Measurements from ENCODE around the gene AFF4. TPM values are rescaled to one million over a fixed set of nuclear protein-coding genes. Genes with fewer than 3 reads are reported as not detected.

The AFF4 gene
- total RNA-seq, 1 donor from 2014 or later, result 119 TPM

DNA sequence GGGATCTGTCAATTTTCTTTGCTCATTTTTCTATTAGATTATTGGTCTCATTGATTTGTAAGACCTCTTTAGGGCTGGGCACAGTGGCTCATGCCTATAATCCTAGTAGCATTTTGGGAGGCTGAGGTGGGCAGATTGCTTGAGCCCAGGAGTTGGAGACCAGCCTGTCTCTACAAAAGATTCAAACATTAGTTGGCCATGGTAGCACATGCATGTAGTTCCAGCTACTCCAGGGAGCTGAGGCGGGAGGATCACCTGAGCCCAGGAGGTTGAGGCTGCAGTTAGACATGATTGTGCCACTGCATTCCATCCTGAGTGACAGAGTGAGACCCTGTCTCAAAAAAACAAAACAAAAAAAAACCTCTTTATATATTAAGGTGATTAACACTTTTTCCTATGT lies 126.6 kb downstream of the AFF4 start:
- TF ChIP-seq, protein P1, sequence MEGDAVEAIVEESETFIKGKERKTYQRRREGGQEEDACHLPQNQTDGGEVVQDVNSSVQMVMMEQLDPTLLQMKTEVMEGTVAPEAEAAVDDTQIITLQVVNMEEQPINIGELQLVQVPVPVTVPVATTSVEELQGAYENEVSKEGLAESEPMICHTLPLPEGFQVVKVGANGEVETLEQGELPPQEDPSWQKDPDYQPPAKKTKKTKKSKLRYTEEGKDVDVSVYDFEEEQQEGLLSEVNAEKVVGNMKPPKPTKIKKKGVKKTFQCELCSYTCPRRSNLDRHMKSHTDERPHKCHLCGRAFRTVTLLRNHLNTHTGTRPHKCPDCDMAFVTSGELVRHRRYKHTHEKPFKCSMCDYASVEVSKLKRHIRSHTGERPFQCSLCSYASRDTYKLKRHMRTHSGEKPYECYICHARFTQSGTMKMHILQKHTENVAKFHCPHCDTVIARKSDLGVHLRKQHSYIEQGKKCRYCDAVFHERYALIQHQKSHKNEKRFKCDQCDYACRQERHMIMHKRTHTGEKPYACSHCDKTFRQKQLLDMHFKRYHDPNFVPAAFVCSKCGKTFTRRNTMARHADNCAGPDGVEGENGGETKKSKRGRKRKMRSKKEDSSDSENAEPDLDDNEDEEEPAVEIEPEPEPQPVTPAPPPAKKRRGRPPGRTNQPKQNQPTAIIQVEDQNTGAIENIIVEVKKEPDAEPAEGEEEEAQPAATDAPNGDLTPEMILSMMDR (IDR thresholded peaks at IDR 0.05; ENCODE audit: unreplicated experiment), result no peak
- Mint-ChIP-seq H3K27ac (no peak overlapping the region), H3K36me3 (no peaks in the 10 kb centered on the region), H3K9me3 (no peaks in the 10 kb centered on the region), H3K27me3 (ENCODE audit: low read depth) (peaks cover 5% of the 10 kb centered on the region), H3K4me3 (no peak overlapping the region), H3K4me1 (peaks cover 25% of the 10 kb centered on the region)
- peak in 1 of 2 experiments; percentile 6 for DNase-seq (ENCODE audit: low spot score in 2 of 2, unreplicated experiment in 2 of 2)

DNA sequence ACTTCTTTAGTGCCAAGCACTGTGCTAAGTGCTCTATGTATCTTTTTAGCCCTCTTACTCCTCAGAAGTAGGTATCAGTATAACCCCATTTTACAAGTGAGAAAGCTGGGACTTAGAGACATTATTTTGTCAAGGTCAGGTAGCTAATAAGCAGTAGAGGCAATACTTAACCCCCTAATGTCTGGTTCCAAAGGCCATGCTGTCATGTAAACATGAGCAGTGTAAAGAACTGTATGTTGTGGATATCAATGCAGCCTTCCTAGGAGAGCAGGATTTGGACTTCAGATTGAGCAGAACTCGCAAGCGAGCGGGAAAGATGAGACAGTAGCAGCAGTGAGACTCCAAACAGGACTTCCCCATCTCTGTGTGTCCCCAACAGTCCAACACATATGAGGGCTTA lies 129.4 kb downstream of the AFF4 start:
- no peaks in the 10 kb centered on the region for H3K9me3 Mint-ChIP-seq
- no peak overlapping the region for H3K27ac Mint-ChIP-seq
- peaks cover 16% of the 10 kb centered on the region for H3K27me3 Mint-ChIP-seq (ENCODE audit: low read depth)
- peaks cover 13% of the 10 kb centered on the region for H3K4me1 Mint-ChIP-seq
- H3K36me3 Mint-ChIP-seq, result no peaks in the 10 kb centered on the region
- H3K4me3 Mint-ChIP-seq, result no peak overlapping the region
- TF ChIP-seq, protein P1 (IDR thresholded peaks at IDR 0.05; ENCODE audit: unreplicated experiment), result no peak
- no peak for DNase-seq (ENCODE audit: low spot score in 2 of 2, unreplicated experiment in 2 of 2)

DNA sequence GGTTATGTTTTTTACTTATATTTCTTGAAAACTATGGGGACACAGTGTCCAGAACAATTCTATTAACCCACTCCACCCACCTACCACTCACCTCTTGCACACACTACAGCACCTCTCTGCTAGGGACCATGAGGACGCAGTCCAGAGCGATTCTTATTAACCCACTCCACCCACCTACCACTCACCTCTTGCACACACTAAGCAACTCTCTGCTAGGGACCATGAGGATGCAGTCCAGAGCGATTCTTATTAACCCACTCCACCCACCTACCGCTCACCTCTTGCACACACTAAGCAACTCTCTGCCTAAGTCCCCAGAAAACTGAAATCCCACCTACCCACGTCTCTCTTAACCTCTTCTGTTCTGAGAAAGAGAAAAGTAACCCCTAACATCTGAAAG lies 130.8 kb downstream of the AFF4 start:
- no peaks in the 10 kb centered on the region for H3K36me3 Mint-ChIP-seq
- TF ChIP-seq, protein P1 (IDR thresholded peaks at IDR 0.05; ENCODE audit: unreplicated experiment), result no peak

DNA sequence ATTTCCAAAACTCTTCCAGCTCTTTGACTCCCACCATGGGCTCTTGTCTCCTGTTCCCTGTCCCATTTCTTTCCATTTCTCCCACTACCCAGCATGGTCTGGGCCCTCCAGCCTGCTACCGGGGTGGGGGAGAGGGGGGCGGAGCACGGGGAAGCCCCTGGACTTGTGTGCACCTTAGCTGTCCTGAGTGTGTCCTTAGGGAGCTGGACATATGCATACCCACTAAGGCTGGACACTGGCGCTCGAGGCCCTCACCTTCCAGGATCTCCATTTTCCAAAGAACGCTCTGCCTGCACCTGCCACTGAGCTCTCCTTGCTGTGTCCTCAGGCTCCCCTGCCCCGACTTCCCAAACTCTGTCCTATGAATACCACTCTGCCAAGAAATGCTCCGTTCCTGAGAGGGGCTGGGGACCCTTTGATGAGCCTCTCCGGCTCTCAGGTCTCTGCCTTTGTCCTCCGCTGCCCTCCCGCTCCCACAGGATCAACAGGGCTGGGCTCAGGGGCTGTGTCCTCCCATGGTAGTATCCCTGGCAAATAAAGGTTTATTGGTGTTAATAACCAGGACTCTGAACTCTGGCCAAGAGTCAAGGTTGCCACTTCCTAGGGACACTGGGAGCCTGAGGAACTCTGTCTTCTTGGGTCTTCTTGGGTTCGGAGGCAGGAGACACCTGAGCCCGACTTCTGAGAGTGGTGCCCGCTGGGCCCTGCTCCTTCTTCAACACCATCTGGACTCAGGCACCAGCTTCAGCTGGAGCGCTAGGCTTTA lies 132.2 kb downstream of the AFF4 start:
- no peaks in the 10 kb centered on the region for H3K36me3 Mint-ChIP-seq
- H3K9me3 Mint-ChIP-seq, result no peaks in the 10 kb centered on the region
- TF ChIP-seq, protein P1 (IDR thresholded peaks at IDR 0.05; ENCODE audit: unreplicated experiment), result no peak
- peaks cover 43% of the 10 kb centered on the region for H3K27me3 Mint-ChIP-seq (ENCODE audit: low read depth)
- peaks cover 8% of the 10 kb centered on the region for H3K4me1 Mint-ChIP-seq
- H3K27ac Mint-ChIP-seq, result peak overlapping the region; percentile 16
- H3K4me3 Mint-ChIP-seq, result peak overlapping the region; percentile 78
- no peak for DNase-seq (ENCODE audit: low spot score in 2 of 2, unreplicated experiment in 2 of 2)

More for the DNA sequence above, 130.8 kb downstream of the AFF4 start:
- H3K27me3 Mint-ChIP-seq (ENCODE audit: low read depth), result peaks cover 29% of the 10 kb centered on the region
- no peak overlapping the region for H3K27ac Mint-ChIP-seq
- peak overlapping the region; percentile 34 for H3K4me3 Mint-ChIP-seq
- H3K4me1 Mint-ChIP-seq, result peaks cover 8% of the 10 kb centered on the region
- H3K9me3 Mint-ChIP-seq, result no peaks in the 10 kb centered on the region
- DNase-seq (ENCODE audit: low spot score in 2 of 2, unreplicated experiment in 2 of 2), result no peak

DNA sequence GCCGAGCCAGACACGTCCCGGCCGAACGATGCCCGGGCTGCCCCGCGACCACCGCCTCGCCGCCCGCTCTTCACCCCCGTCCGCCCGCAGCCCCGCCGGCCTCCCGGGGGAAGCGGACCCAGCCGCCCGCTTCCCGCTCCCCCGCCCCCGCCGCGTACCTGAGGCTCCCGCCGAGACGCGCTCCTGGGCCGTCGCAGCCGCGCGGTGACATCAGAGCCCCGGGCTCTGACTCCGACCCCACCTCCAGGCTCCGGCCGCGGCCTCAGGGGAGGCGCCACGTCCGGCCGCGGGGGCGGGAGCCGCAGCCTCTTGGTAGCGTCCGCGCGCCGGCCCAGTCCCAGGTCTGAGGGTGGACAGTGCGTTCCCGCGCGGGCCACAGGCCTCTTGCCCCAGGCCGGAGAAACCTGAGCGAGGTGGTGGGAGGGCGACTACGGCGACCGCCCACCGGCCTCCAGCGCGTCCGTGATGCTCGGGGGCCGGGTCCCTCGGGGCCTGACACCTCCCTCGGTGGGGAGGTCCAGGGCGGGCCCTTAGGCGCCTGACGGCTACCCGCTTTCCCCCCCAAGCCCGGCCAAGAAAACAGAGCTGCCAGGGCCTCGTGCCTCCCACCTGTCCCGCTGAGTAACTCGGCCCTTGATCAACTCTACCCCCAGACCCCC lies 132.9 kb downstream of the AFF4 start, which contains the start of gene SHROOM1:
TSS of gene SHROOM1 (minus strand) at position 212 of the 659 bp plus-strand sequence. CDS start 4,507 bp downstream, outside the sequence.
- no peaks in the 10 kb centered on the region for H3K36me3 Mint-ChIP-seq
- H3K27me3 Mint-ChIP-seq (ENCODE audit: low read depth), result peaks cover 46% of the 10 kb centered on the region
- TF ChIP-seq, protein P1 (IDR thresholded peaks at IDR 0.05; ENCODE audit: unreplicated experiment), result no peak
- H3K4me3 Mint-ChIP-seq, result peak within 1 kb of the TSS; percentile 86
- H3K4me1 Mint-ChIP-seq, result peaks cover 8% of the 10 kb centered on the region
- peak within 1 kb of the TSS; percentile 78 for H3K27ac Mint-ChIP-seq
- DNase-seq (ENCODE audit: low spot score in 2 of 2, unreplicated experiment in 2 of 2), result peak in 1 of 2 experiments; percentile 35
- no peaks in the 10 kb centered on the region for H3K9me3 Mint-ChIP-seq

All from mesothelial cell of epicardium (in vitro differentiated cells).